Posterior vena cava (tissue), 2 donors: ENCODE data around the gene PRRG2. TPM values are rescaled to one million over a fixed set of nuclear protein-coding genes. Genes with fewer than 3 reads are reported as not detected.
"Not testable (repeated sequence)": the region's sequence is repeated elsewhere in the genome, so short reads cannot be mapped to it uniquely, and the experiment has no call there.

ENCODE experiments used
- DNase-seq: peaks from one replicate; pipeline ENCODE4 v3.0.0-alpha.2; 2020; ENCODE audit warnings: low spot score
- intact Hi-C, 2 donors: fragments of 100-400 bp; cut with DNase I; formaldehyde crosslinking; loops; one replicate each; pipeline versions ENCODE4 v1.14.1 to v1.14.2; 2022 to 2023
- total RNA-seq, 2 donors: library from RNA; stranded (reverse); fragmentation: NEBNext Ultra II Directional; extraction: Animal tissue kit (Norgen Biotek cat#: 25700); gene quantifications; one replicate each; pipeline ENCODE4 v1.2.1, GENCODE V29; 2021
- donor health status: DM: yes; HTN: yes; CAD: no.
- donor health status: DM: yes; HTN: yes; CAD: no.

The PRRG2 gene
- total RNA-seq, 2 donors from 2014 or later: 0.46 to 0.52 TPM

DNA sequence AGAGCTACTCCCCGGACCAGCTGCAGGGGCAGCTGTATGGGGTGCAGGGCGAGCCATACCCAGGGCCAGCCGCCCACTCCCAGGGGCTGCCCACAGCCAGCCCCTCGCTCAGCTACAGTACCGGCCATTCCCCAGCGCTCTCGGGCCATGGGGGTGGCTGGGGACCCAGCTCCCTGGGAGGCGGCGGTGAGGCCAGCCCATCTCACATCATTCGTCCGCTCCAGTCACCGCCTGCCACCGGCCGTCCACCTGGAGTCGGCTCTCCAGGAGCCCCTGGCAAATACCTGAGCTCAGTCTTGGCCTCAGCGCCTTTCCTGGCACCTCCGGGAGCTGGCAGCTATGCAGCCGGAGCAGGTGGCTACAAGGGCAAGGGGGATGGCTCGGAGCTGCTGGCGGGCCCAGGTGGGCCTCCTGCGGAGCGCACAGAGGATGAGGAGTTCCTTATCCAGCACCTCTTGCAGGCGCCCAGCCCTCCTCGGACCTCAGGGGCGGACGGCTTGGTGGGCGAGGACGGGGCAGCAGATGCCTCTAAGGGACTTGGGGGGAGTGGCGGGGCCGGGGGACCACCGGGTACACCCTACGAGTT lies 14.8 kb downstream of the PRRG2 start:
- no peak for DNase-seq
- intact Hi-C loops: no loop called here

DNA sequence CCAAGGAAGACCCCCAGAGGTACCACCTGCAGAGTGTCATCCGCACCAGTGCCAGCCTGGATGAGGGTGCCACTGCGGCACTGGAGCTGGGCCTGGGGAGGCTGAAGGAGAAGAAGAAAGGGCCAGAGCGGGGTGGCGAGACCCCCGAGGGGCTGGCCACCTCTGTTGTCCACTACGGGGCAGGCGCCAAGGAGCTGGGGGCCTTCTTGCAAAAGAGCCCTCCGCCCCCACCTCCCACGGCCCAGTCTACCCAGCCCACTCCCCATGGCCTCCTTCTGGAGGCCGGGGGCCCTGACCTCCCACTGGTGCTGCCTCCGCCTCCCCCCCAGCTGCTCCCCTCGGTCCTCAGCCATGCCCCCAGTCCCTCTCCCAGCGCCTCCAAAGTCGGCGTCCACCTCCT lies 15.3 kb downstream of the PRRG2 start:
- no peak for DNase-seq
- intact Hi-C loops: no loop called here

DNA sequence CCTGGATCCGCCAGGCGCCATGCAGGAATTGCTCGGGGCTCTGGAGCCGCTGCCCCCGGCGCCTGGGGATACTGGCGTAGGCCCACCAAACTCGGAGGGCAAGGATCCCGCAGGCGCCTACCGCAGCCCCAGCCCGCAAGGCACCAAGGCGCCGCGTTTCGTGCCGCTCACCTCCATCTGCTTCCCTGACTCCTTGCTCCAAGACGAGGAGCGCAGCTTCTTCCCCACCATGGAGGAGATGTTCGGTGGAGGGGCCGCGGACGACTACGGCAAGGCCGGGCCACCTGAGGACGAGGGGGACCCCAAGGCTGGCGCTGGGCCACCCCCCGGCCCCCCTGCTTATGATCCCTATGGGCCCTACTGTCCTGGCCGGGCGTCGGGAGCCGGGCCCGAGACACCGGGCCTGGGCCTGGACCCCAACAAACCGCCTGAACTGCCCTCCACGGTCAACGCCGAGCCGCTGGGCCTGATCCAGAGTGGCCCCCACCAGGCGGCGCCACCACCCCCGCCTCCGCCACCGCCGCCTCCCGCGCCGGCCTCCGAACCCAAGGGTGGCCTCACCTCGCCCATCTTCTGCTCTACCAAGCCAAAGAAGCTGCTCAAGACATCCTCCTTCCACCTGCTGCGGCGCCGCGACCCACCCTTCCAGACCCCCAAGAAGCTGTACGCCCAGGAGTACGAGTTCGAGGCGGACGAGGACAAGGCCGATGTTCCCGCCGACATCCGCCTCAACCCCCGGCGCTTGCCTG lies 16.0 kb downstream of the PRRG2 start:
- intact Hi-C loops: no loop called here
- no peak for DNase-seq

DNA sequence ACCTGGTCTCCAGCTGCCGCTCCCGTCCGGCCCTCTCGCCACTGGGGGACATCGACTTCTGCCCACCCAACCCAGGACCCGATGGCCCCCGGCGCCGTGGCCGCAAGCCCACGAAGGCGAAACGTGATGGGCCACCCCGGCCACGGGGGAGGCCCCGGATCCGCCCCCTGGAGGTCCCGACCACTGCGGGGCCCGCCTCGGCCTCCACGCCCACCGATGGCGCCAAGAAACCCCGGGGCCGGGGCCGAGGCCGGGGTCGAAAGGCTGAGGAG lies 16.5 kb downstream of the PRRG2 start:
- intact Hi-C loops: no loop called here
- DNase-seq: no peak

DNA sequence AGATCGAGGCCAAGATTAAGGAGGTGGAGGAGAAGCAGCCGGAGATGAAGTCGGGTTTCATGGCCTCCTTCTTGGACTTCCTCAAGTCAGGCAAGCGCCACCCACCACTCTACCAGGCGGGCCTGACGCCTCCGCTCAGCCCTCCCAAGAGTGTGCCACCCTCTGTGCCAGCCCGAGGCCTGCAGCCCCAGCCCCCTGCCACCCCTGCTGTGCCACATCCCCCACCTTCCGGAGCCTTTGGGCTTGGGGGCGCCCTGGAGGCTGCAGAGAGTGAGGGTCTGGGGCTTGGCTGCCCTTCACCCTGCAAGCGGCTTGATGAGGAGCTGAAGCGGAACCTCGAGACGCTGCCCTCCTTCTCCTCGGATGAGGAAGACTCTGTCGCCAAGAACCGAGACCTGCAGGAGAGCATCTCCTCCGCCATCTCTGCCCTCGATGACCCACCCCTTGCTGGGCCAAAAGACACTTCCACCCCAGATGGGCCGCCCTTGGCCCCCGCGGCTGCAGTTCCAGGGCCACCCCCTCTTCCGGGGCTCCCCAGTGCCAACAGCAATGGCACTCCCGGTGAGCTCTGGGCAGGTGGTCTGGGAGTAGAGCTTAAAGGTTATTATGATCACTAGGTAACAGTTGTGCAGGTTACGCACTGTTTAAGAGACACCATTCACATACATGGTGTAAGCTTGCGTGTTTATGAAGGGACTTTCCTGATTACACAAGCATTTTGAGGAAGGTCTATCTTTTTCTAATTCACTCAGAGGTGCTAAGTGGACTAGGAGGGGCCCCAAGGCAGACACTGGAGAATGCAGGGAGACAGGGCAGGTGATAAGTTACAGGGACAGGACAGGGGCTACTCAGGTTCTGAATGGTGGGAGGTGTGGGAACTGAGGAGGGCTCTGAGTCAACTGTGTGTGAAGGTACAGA lies 18.5 kb downstream of the PRRG2 start:
- no peak for DNase-seq
- intact Hi-C loops: no loop called here

DNA sequence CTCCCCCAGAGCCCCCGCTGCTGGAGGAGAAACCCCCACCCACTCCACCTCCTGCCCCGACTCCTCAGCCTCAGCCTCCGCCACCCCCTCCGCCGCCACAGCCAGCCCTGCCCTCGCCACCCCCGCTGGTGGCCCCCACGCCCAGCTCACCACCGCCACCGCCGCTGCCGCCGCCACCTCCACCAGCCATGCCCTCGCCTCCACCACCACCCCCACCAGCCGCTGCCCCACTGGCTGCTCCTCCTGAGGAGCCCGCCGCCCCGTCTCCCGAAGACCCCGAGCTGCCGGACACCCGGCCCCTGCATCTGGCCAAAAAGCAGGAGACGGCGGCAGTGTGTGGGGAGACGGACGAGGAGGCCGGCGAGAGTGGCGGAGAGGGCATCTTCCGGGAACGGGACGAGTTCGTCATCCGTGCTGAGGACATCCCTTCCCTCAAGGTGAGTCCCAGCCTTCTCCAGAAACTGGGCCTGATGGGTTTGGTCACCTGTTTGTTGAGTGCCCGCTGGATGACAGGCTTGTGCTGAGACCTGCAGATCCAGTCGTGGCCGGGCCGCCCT lies 20.4 kb downstream of the PRRG2 start:
- intact Hi-C loops: no loop called here
- no peak for DNase-seq

DNA sequence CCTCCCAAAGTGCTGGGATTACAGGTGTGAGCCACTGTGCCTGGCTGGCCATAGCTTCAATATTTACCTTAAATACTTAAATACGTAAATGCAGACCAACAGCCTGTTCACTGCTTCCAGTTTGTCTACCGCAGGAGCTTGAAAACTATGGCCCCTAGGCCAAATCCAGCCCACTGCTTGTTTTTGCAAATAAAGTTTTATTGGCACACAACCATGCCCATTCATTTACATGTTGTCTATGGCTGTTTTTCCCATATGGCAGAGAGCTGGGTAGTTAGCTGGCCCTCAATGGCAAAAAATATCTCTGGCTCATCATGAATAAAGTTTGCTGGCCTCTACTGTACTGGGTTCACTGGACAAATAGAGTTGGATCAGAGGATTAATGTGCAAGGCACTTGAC lies 21.7 kb downstream of the PRRG2 start:
- intact Hi-C loops: no loop called here
- no peak for DNase-seq

DNA sequence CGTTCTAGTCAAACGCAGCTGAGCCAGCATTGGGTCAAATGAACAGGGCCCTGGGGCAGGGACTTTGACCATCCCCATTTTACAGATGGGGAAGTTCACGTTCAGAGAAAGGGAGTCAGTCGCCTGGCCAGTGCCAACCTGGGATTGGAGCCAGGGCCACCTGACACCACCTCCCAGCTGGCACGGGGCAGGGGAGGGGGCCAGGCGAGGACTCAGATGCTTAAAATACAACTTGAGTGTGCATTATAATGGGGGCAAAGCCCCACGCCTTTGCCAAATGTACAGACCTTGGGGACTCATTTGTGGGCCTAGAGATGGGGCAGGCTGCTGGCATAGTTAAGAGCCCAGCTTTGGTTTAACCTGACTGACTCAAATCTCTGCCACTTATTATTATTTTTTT lies 24.5 kb downstream of the PRRG2 start:
- intact Hi-C loops: no loop called here
- DNase-seq: no peak

DNA sequence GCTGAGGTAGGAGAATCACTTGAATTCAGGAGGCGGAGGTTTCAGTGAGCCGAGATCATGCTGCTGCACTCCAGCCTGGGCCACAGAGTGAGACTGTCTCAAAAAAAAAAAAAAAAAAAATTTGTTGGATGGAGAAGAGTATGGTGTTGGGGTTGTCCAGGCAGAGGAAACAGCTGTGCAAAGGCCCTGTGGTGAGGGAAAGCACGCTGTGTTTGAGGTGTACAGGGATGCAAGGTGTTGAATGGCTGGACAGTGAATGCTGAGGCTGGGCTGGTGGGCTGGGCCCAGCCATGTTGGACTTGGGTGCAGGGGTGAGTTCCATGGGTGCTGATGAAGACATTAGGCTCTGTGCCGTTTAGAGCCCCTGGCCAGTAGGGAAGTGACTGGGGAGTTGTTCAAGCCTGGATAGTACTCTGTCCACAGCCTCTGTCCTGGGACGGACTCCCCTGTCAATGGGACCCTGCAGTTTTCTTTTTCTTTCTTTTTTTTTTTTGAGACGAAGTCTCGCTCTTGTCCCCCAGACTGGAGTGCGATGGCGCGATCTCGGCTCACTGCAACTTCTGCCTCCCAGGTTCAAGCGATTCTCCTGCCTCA lies 28.5 kb downstream of the PRRG2 start:
- intact Hi-C loops: no loop called here
- no peak for DNase-seq

DNA sequence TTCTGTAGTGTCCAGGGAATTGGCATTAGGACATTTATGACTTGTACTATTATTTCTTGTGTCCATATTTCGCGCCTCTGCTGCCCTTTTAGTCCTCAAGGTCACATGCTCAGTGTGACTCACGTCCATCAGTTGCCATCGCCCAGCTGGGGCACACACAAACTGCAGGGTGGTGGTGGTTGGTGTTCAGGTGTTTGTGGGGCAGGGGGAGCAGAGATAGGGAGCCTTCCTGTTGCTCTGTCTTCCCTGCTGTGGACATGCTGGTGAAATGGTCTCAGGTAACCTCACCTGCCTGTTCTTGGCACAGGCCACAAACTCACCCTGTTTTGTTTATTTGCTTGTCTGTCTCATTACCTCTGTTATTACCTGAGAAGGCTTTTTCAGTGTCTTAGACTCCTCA lies 32.3 kb downstream of the PRRG2 start:
- no peak for DNase-seq
- intact Hi-C loops: no loop called here

DNA sequence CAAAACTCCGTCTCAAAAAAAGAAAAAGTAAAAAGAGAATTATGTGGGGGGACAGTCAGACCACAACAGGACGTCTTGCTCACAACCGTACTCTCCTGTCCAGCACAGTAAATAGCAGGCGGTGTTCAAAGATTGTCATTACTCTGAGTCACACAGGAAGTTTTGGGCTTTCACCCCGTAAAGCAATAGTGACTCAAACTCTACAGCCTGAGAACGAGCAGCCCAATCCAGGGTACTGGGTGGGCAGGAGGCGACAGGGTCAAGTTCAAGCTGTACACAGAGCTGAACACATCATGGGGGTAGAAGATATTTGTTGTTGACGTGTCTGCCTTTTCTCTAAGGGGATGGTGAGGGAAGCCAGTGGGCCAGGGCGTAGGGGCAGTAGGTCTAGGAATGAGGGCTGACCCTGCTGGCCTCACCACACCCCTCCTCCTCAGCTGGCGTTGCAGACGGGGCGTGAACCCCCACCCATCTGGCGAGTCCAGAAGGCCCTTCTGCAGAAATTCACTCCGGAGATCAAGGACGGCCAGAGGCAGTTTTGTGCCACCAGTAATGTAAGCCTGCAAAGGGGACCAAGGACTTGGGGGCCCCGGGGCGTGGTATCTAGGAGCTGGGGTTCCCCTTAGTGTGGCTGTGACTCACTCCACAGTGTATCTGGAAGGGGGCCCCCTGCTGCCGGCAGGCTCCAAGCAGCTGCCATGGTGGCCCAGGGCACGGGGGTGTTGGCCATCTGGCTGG lies 33.1 kb downstream of the PRRG2 start:
- intact Hi-C loops: no loop called here
- DNase-seq: no peak

DNA sequence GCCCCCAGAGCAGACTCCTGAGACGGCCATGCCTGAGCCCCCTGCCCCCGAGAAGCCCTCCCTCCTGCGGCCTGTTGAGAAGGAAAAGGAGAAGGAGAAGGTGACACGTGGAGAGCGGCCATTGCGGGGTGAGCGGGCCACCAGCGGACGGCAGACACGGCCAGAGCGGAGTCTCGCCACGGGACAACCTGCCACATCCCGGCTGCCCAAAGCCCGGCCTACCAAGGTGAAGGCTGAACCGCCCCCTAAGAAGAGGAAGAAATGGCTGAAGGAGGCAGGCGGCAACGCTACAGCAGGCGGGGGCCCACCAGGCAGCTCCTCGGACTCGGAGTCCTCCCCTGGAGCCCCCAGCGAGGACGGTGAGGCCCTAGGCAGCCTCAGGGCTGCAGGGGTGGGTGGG lies 34.7 kb downstream of the PRRG2 start:
- DNase-seq: no peak
- intact Hi-C loops: no loop called here

DNA sequence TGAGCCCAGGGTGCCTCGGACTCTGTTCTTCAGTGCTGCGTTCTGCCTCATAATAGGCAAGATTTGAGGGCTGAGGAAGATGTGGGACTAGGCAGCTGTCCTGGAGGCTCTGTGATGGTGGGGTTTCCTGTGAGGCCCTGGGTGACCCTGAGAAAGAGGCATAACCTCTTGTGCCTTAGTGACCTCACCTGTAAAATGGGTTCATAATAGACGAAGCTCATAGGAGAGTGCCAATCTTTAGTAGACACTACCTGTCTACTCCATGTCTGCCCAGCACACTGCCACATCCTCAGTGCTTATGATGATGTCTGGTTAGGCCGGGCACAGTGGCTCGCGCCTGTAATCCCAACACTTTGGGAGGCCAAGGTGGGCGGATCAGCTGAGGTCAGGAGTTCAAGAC lies 35.4 kb downstream of the PRRG2 start:
- DNase-seq: no peak
- intact Hi-C loops: no loop called here

DNA sequence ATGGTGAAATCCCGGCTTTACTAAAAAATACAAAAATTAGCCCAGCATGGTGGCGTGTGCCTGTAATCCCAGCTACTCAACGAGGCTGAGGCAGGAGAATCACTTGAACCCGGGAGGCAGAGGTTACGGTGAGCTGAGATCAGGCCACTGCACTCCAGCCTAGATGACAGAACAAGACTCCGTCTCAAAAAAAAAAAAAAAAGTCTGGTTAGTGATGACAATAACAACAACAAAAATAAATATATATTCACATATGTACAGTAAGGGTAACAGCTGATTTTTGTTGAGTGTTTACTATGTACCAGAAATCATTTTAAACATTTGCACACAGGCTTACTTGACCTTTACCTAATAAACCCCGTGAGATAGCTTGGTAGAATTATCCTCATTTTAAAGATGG lies 35.8 kb downstream of the PRRG2 start:
- no peak for DNase-seq
- intact Hi-C loops: no loop called here

DNA sequence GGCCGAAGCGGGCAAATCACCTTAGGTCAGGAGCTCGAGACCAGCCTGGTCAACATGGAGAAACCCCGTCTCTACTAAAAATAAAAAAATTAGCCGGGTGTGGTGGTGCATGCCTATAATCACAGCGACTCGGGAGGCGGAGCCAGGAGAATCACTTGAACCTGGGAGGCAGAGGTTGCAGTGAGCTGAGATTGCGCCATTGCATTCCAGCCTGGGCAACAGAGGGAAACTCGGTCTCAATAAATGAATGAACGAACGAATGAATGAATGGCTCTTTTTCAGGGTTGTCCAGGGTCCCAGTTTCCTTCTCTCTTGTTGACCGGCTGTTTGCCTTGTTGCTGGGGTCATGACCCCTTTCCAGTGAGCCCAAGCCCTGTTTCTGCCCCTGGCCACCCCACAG lies 36.7 kb downstream of the PRRG2 start:
- intact Hi-C loops, DNase-seq: not testable (repeated sequence)

DNA sequence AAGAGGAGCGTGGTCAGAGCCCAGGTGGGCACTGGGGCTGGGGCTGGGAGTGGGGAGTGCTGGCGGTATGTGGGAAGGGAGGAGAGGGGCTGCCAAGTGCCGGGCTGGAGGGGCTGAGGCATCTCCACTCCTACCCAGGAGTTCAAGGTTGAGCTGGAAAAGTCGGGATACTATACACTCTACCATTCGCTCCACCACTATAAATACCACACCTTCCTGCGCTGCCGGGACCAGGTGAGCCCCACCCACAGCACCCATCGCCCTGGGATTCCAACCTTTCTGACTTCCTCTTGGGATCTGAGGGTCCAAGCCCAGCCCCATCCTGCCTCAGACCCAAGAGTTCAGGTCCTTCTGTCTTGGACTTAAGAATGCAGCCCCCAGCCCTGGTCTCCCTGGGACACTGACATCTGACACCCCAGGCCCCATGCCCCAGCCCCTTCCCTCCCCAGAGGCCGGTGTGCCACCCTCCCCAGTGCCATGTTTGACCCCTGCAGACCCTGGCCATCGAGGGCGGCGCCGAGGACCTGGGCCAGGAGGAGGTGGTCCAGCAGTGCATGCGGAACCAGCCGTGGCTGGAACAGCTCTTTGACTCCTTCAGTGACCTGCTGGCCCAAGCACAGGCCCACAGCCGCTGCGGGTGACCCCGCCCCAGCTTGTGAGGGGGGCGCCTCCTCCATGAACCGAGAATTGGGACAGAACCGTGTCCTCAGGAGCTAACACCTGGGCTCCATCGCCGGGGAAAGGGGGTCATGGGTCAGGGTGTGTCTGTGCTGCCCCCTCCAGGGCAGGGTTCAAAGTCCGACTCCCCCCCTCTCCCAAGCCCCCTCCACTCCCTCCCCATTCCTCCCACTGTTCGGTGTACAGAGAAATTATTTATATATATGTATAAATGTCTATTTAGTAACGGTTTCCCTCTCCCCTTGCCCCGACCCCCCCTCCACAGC lies 44.1 kb downstream of the PRRG2 start:
- DNase-seq: no peak
- intact Hi-C loops: loop anchor here in 1 of 2 donors (1.0 kb wide), 1 partner anchor 42 kb away; no protein-coding TSS in a partner anchor

DNA sequence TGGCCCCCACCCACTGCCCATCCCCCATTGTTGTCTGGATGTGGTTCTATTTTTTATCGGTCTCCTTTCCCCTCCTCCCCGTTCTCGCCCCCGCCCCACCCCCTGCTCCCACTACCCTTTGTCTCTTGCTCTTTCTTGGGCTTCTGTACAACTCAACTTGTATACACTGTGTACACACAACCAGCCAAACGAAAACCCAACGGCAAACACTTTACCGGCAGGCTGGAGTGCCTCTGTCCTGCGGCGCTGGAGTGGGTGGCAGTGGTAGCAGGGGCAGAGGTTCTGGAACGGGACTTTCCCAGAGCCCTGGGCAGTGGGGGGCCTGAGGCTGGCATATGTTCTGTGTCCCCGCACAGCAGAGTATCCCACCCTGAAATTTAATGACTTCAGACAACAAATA lies 45.1 kb downstream of the PRRG2 start:
- DNase-seq: no peak
- intact Hi-C loops: no loop called here

DNA sequence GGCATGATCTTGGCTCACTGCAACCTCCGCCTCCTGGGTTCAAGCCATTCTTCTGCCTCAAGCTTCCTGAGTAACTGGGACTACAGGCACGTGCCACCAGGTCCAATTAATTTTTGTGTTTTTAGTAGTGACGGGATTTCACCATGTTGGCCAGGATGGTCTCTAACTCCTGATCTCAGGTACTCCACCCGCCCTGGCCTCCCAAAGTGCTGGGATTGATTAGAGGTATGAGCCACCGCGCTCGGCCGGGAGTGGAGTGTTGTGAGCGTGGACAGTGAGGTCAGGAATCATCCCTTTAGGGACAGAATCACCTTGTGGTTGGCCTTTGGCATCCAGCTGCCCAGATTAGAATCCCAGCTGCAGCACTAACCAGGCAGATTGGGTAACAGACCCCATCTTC lies 48.5 kb downstream of the PRRG2 start:
- intact Hi-C loops: no loop called here
- DNase-seq: no peak
